ENCODE measurements around the gene DAAM2.

- TF ChIP-seq CTCF (conservative IDR thresholded peaks at IDR 0.05), result no peak
- TF ChIP-seq ZFX (IDR thresholded peaks at IDR 0.05), result no peak
Observed at GRCh38 chr6:39893286-39893685, 101.1 kb downstream of the DAAM2 start.

Data from C4-2B (cell line).